GM18951 (cell line): ENCODE results near the gene TPSD1.
"Not testable (repeated sequence)": the region's sequence is repeated elsewhere in the genome, so short reads cannot be mapped to it uniquely, and the experiment has no call there.

Experiments
- POLR2A ChIP-seq: IDR thresholded peaks from 4 replicates; pipeline ENCODE4 v1.6.1; 2011; ENCODE audit warnings: mild to moderate bottlenecking; ENCODE audit not compliant: insufficient read length, insufficient read depth; ENCODE audit errors: extremely low read depth
- in situ Hi-C: fragments of 300-500 bp; cut with MboI; formaldehyde crosslinking; loops from one replicate; pipeline ENCODE4 v1.12.0; 2022; ENCODE audit warnings: low sequenced_read_pairs, mixed read lengths, inconsistent platforms; ENCODE audit not compliant: unreplicated experiment

Gene TPSD1

GRCh38 chr16:1255276-1256122 is at the start of gene TPSD1:
TSS of gene TPSD1 (plus strand) at chr16:1256069. CDS start at chr16:1256281, 212 bp downstream.
- in situ Hi-C loops, result not testable (repeated sequence)

DNA sequence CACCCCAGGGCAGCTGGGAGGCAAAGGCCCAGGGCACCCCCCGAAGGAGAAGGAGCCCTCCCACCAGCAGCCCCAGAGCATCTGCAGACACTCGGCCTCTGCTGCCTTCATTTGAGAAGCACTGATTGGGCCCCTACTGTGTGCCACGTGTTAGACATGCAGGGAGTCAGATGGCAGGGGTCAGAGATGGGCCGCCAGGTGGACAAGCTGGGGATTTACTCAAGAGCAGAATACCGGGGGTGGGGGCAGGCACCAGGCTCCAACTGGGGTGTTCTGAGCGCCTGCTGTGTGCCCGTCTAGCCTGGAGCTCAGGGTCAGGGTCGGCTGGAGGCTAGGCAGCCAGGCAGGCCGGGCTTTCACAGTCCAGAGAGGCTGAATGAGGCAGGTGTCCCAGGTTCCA is 49.5 kb upstream of the TPSD1 start:
- no peak for TF ChIP-seq POLR2A
- in situ Hi-C loops, result no loop called here

- no peak for TF ChIP-seq POLR2A
- in situ Hi-C loops, result no loop called here
Observed at GRCh38 chr16:1206786-1207185, 49.1 kb upstream of the TPSD1 start.

- in situ Hi-C loops, result no loop called here
- TF ChIP-seq POLR2A, result no peak
Observed at GRCh38 chr16:1208239-1208830, 47.5 kb upstream of the TPSD1 start.

DNA sequence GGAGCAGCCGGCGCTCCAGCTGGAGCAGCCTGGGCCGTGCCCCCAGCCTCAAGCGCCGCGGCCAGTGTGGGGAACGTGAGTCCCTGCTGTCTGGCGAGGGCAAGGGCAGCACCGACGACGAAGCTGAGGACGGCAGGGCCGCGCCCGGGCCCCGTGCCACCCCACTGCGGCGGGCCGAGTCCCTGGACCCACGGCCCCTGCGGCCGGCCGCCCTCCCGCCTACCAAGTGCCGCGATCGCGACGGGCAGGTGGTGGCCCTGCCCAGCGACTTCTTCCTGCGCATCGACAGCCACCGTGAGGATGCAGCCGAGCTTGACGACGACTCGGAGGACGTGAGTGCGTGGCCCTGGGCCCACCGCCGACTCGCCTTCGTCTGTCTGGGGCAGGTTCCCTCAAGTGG is 46.8 kb upstream of the TPSD1 start:
- TF ChIP-seq POLR2A, result no peak
- in situ Hi-C loops, result no loop called here

DNA sequence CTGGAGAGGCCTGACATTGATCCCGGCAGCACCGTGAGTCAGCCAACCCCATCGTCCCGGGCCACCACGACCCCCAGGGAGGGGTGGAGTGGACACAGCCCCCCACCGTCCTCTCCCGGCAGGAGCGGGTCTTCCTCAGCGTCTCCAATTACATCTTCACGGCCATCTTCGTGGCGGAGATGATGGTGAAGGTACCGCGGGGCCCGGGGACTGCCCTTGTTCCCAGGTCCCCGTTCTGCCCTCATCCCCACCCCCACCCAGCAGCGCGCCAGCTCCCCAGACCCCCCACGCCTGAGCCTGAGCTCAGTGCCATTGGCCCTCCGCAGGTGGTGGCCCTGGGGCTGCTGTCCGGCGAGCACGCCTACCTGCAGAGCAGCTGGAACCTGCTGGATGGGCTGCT is 45.4 kb upstream of the TPSD1 start:
- no peak for TF ChIP-seq POLR2A
- in situ Hi-C loops, result no loop called here

DNA sequence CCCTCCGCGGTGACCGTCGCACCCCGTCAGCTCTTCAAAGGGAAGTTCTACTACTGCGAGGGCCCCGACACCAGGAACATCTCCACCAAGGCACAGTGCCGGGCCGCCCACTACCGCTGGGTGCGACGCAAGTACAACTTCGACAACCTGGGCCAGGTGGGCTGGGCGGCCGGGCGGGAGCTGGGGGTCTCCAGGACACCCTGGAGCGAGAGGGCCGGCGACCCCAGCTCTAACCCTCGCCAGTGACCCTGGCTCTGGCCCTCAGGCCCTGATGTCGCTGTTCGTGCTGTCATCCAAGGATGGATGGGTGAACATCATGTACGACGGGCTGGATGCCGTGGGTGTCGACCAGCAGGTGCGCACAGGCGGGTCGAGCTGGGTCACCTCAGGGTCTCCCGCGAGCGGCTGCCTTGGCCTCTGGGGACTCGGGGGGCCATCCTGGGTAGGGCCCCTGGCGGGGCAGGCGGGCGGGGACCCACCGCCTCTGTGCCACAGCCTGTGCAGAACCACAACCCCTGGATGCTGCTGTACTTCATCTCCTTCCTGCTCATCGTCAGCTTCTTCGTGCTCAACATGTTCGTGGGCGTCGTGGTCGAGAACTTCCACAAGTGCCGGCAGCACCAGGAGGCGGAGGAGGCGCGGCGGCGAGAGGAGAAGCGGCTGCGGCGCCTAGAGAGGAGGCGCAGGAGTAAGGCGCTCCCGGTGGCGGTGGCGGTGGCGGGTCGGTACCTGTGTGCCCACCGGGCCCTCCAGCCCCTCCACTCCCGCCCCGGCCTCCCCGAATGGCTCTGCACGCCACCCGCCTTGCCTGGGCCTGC is 44.2 kb upstream of the TPSD1 start:
- in situ Hi-C loops, result no loop called here

GRCh38 chr16:1212616-1213194 is 43.2 kb upstream of the TPSD1 start:
- no peak for TF ChIP-seq POLR2A
- in situ Hi-C loops, result no loop called here

More for the DNA sequence above, 44.2 kb upstream of the TPSD1 start:
- TF ChIP-seq POLR2A, result no peak

DNA sequence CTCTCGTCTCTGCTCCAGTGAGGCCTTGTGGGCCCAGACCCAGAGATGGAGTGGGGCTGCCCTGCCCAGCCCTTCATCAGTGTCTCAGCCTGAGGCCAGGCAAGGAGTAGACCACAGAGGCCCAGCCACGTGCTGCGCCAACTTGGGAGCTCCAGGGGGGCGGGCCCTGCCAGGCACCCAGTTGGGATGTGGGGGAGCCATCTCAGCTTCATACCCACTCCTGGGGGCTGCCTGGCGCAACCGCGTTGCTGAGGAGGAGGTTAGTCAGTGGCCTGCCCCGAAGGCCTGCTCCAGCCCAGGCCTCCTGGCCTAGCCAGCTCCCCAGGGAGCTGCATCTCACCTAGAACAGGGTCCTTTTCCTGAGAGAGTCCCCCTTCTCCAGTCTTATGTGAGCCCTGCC is 42.6 kb upstream of the TPSD1 start:
- no peak for TF ChIP-seq POLR2A
- in situ Hi-C loops, result no loop called here

- in situ Hi-C loops, result no loop called here
- no peak for TF ChIP-seq POLR2A
Observed at GRCh38 chr16:1213796-1214372, 42.0 kb upstream of the TPSD1 start.

GRCh38 chr16:1214719-1215118 is 41.1 kb upstream of the TPSD1 start:
- in situ Hi-C loops, result no loop called here
- TF ChIP-seq POLR2A, result no peak

DNA sequence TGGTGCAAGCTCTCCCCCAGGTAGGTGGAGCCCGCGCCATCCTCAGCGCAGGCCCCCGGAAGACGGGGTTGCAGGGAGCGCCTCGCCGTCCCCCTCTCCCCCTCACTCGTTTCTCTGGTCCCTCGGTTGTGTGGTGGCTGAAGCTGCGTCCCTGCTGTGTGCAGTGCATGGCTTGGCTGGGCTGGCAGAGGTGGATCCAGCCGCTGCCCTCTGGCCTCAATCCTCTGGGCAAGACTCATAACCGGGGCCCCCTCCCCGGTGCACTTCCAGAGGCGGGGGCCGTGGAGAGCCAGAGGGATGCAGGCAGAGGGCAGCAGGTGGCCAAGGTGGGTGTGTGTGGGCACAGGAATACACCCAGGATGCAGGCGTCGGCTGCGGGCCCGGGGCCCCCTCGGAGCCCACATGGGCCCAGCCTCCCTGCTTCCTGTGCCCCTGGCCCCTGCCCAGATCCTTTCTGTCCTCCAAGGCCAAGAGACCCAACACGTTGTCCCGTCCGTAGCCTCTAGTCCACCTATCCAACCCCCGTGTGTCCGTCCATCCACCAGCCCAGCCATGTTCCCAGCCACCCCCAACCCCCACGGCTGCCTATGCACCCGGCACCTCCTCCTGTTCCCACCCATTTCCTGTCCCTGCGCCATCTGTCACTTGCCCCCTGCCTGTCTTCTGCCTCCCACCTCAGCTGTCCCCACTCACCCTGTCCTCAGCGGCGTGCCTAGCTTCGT is 40.1 kb upstream of the TPSD1 start:
- in situ Hi-C loops, result no loop called here
- no peak for TF ChIP-seq POLR2A
